HepG2 (cell line): ENCODE measurements around the gene RAB11FIP5.

Source experiments
- NR2C2 ChIP-seq: sonication (generic); formaldehyde crosslinking; IDR thresholded peaks from 2 replicates; pipeline ENCODE4 v1.4.0; 2020; ENCODE audit warnings: missing genetic modification reagents, mild to moderate bottlenecking, moderate library complexity, borderline replicate concordance
- PHF8 ChIP-seq: sonication (generic); formaldehyde crosslinking; IDR thresholded peaks from 2 replicates; pipeline ENCODE4 v1.5.0; 2020; ENCODE audit warnings: missing genetic modification reagents
- POLR2A ChIP-seq, 2 experiments: IDR thresholded peaks; 2 replicates each; pipeline ENCODE4 v1.6.1; 2011; ENCODE audit warnings: low read depth in 2 of 2, low read length in 2 of 2, mild to moderate bottlenecking in 1 of 2, moderate library complexity in 1 of 2; ENCODE audit not compliant: insufficient read depth in 1 of 2
- RERE ChIP-seq: IDR thresholded peaks from 2 replicates; pipeline ENCODE4 v1.6.1; 2016; ENCODE audit warnings: low read depth, missing genetic modification reagents, missing compliant biosample characterization
- TBL1XR1 ChIP-seq: fragments of 150-350 bp; IDR thresholded peaks from 2 replicates; pipeline ENCODE4 v1.6.1; 2014; ENCODE audit warnings: borderline replicate concordance, low read length; ENCODE audit not compliant: partially characterized antibody
- ZFX ChIP-seq: sonication (generic); formaldehyde crosslinking; IDR thresholded peaks from 2 replicates; pipeline ENCODE4 v1.4.0; 2020; ENCODE audit warnings: mild to moderate bottlenecking, low read depth, missing genetic modification reagents, moderate library complexity
- ZKSCAN1 ChIP-seq: fragments of 150-350 bp; IDR thresholded peaks from 2 replicates; pipeline ENCODE4 v1.6.1; 2014; ENCODE audit warnings: low read length
- ZNF275 ChIP-seq: sonication (generic); formaldehyde crosslinking; IDR thresholded peaks from 2 replicates; pipeline ENCODE4 v1.8.0; 2022; ENCODE audit warnings: missing genetic modification reagents, mild to moderate bottlenecking, inconsistent platforms, borderline replicate concordance
- ZNF512 ChIP-seq: sonication (generic); formaldehyde crosslinking; IDR thresholded peaks from 2 replicates; pipeline ENCODE4 v1.4.0; 2020; ENCODE audit warnings: mild to moderate bottlenecking, missing genetic modification reagents
- ZNF549 ChIP-seq: sonication (generic); formaldehyde crosslinking; IDR thresholded peaks from 2 replicates; pipeline ENCODE4 v1.5.0; 2020; ENCODE audit warnings: missing genetic modification reagents

GRCh38 chr2:73081181-73081671 is 31.5 kb downstream of the RAB11FIP5 start:
- TF ChIP-seq ZNF275 (CRISPR knock-in tag) (no peak), PHF8 (CRISPR knock-in tag) (no peak), ZNF512 (CRISPR knock-in tag) (no peak), POLR2A (IDR thresholded peaks at IDR 0.05; ENCODE audit: insufficient read depth in 1 of 2, low read depth in 2 of 2, low read length in 2 of 2) (no peak), ZKSCAN1 (no peak), ZFX (CRISPR knock-in tag) (no peak), TBL1XR1 (no peak), ZNF549 (CRISPR knock-in tag) (no peak), RERE (CRISPR knock-in tag) (no peak), NR2C2 (CRISPR knock-in tag) (no peak)
